Ishikawa (cell line): ENCODE data around the gene CMTM5.

Experiments used
- CEBPB ChIP-seq: IDR thresholded peaks from 2 replicates; pipeline ENCODE4 v1.6.1; 2012
- CREB1 ChIP-seq: IDR thresholded peaks from 2 replicates; pipeline ENCODE4 v1.6.1; 2012; ENCODE audit warnings: low read depth
- EGR1 ChIP-seq: IDR thresholded peaks from 2 replicates; pipeline ENCODE4 v1.6.1; 2012
- EP300 ChIP-seq: IDR thresholded peaks from 2 replicates; pipeline ENCODE4 v1.6.1; 2012; ENCODE audit warnings: borderline replicate concordance
- FOXM1 ChIP-seq: IDR thresholded peaks from 2 replicates; pipeline ENCODE4 v1.6.1; 2012; ENCODE audit warnings: low read depth, borderline replicate concordance
- MAX ChIP-seq: IDR thresholded peaks from 2 replicates; pipeline ENCODE4 v1.6.1; 2012
- NFIC ChIP-seq: IDR thresholded peaks from 2 replicates; pipeline ENCODE4 v1.6.1; 2012
- RAD21 ChIP-seq: IDR thresholded peaks from 2 replicates; pipeline ENCODE4 v1.6.1; 2012; ENCODE audit warnings: low read depth
- REST ChIP-seq: IDR thresholded peaks from 2 replicates; pipeline ENCODE4 v1.6.1; 2012; ENCODE audit warnings: low read depth, mild to moderate bottlenecking
- TAF1 ChIP-seq: IDR thresholded peaks from 2 replicates; pipeline ENCODE4 v1.6.1; 2012; ENCODE audit warnings: low read depth, mild to moderate bottlenecking
- TCF12 ChIP-seq: IDR thresholded peaks from 2 replicates; pipeline ENCODE4 v1.6.1; 2012; ENCODE audit warnings: low read depth
- TEAD4 ChIP-seq: IDR thresholded peaks from 2 replicates; pipeline ENCODE4 v1.6.1; 2012
- USF1 ChIP-seq: IDR thresholded peaks from 2 replicates; pipeline ENCODE4 v1.6.1; 2012
- YY1 ChIP-seq: IDR thresholded peaks from 2 replicates; pipeline ENCODE4 v1.6.1; 2012; ENCODE audit warnings: low read depth
- ZBTB7A ChIP-seq: IDR thresholded peaks from 2 replicates; pipeline ENCODE4 v1.6.1; 2012; ENCODE audit warnings: low read depth

The CMTM5 gene

GRCh38 chr14:23371865-23372264 lies 5.0 kb upstream of the CMTM5 start:
- no peak for TF ChIP-seq TEAD4
- no peak for TF ChIP-seq USF1
- no peak for TF ChIP-seq EGR1
- no peak for TF ChIP-seq MAX
- no peak for TF ChIP-seq FOXM1
- no peak for TF ChIP-seq CEBPB
- TF ChIP-seq EP300: no peak
- TF ChIP-seq TCF12: no peak
- no peak for TF ChIP-seq TAF1
- no peak for TF ChIP-seq CREB1
- TF ChIP-seq NFIC: no peak
- TF ChIP-seq REST: no peak
- TF ChIP-seq YY1: no peak
- no peak for TF ChIP-seq ZBTB7A
- TF ChIP-seq RAD21: no peak

GRCh38 chr14:23372509-23372908 lies 4.3 kb upstream of the CMTM5 start, which contains the start of gene IL25:
TSS of gene IL25 (plus strand) at chr14:23372809.
- TF ChIP-seq EGR1: no peak
- TF ChIP-seq ZBTB7A: no peak
- TF ChIP-seq MAX: no peak
- no peak for TF ChIP-seq EP300

- TF ChIP-seq TAF1: no peak
- no peak for TF ChIP-seq USF1
- no peak for TF ChIP-seq ZBTB7A
- TF ChIP-seq MAX: no peak
- TF ChIP-seq REST: no peak
- no peak for TF ChIP-seq NFIC
- TF ChIP-seq CEBPB: no peak
- no peak for TF ChIP-seq EGR1
- TF ChIP-seq TCF12: no peak
- no peak for TF ChIP-seq CREB1
- no peak for TF ChIP-seq YY1
- no peak for TF ChIP-seq TEAD4
- TF ChIP-seq FOXM1: no peak
- no peak for TF ChIP-seq RAD21
- no peak for TF ChIP-seq EP300
Measured at GRCh38 chr14:23373041-23373440, 3.8 kb upstream of the CMTM5 start.

GRCh38 chr14:23375527-23376251 lies 1.2 kb upstream of the CMTM5 start:
- TF ChIP-seq TAF1 (no peak), USF1 (no peak), CREB1 (no peak), REST (no peak), MAX (no peak), TEAD4 (no peak), TCF12 (no peak), EP300 (no peak), ZBTB7A (no peak), EGR1 (no peak), CEBPB (no peak), RAD21 (no peak), YY1 (no peak)
